GM23338 (cell line): ENCODE results near the gene EIF5A. TPM values are rescaled to one million over a fixed set of nuclear protein-coding genes. Genes with fewer than 3 reads are reported as not detected.

Experiments
- ATAC-seq: fragments of 200-7000 bp; cut with Tn5 transposase; 3 replicates; pipeline ENCODE4 v1.9.1; 2020
- DNase-seq: peaks from one replicate; pipeline ENCODE4 v3.0.0-alpha.2; 2015; ENCODE audit warnings: low spot score
- H2AFZ ChIP-seq: fragments of 200-600 bp; sonication (generic); 2 replicates; pipeline ENCODE4 v1.8.0; 2016; ENCODE audit warnings: antibody characterized with exemption, mild to moderate bottlenecking, moderate library complexity
- H3F3A ChIP-seq: fragments of 200-600 bp; sonication (generic); replicated peaks from 2 replicates; pipeline ENCODE4 v1.8.0; 2017; ENCODE audit warnings: antibody characterized with exemption, mixed run types, low read depth
- H3K27ac ChIP-seq: fragments of 200-600 bp; sonication (generic); 2 replicates; pipeline ENCODE4 v1.6.1; 2016; ENCODE audit warnings: low read depth
- H3K27me3 ChIP-seq: fragments of 200-600 bp; sonication (generic); 2 replicates; pipeline ENCODE4 v1.8.0; 2016; ENCODE audit warnings: mild to moderate bottlenecking, mixed run types, moderate library complexity; ENCODE audit not compliant: insufficient read depth
- H3K36me3 ChIP-seq: fragments of 200-600 bp; sonication (generic); 2 replicates; pipeline ENCODE4 v1.8.0; 2016; ENCODE audit warnings: mild to moderate bottlenecking; ENCODE audit not compliant: insufficient read depth
- H3K4me1 ChIP-seq: fragments of 200-600 bp; sonication (generic); 2 replicates; pipeline ENCODE4 v1.8.0; 2016; ENCODE audit warnings: mild to moderate bottlenecking, moderate library complexity; ENCODE audit not compliant: insufficient read depth
- H3K4me2 ChIP-seq: fragments of 200-600 bp; sonication (generic); 2 replicates; pipeline ENCODE4 v1.7.1; 2017; ENCODE audit warnings: mixed run types
- H3K4me3 ChIP-seq: fragments of 200-600 bp; sonication (generic); 2 replicates; pipeline ENCODE4 v1.6.1; 2016; ENCODE audit warnings: mixed run types
- H3K79me2 ChIP-seq: fragments of 200-600 bp; sonication (generic); replicated peaks from 2 replicates; pipeline ENCODE4 v1.8.0; 2017; ENCODE audit warnings: mild to moderate bottlenecking; ENCODE audit not compliant: insufficient read depth
- H3K9me2 ChIP-seq: fragments of 200-600 bp; sonication (generic); 2 replicates; pipeline ENCODE4 v1.8.0; 2017; ENCODE audit not compliant: insufficient read depth
- H4K20me1 ChIP-seq: fragments of 200-600 bp; sonication (generic); replicated peaks from 2 replicates; pipeline ENCODE4 v1.8.0; 2017; ENCODE audit warnings: mild to moderate bottlenecking; ENCODE audit not compliant: insufficient read depth
- H3K27ac Mint-ChIP-seq: 2 replicates; pipeline ENCODE4 v1.8.0; 2020; ENCODE audit warnings: inconsistent platforms, mild to moderate bottlenecking, moderate library complexity, mixed read lengths
- H3K27me3 Mint-ChIP-seq: 3 replicates; pipeline ENCODE4 v1.8.0; 2022; ENCODE audit warnings: low read depth, mild to moderate bottlenecking, moderate library complexity, mixed read lengths, inconsistent platforms; ENCODE audit not compliant: insufficient read depth, poor library complexity
- H3K36me3 Mint-ChIP-seq: 3 replicates; pipeline ENCODE4 v1.8.0; 2021; ENCODE audit warnings: low read depth, mild to moderate bottlenecking, inconsistent platforms, moderate library complexity, mixed read lengths
- H3K4me1 Mint-ChIP-seq: 3 replicates; pipeline ENCODE4 v1.8.0; 2020; ENCODE audit warnings: mild to moderate bottlenecking, inconsistent platforms, mixed read lengths
- H3K4me3 Mint-ChIP-seq: 3 replicates; pipeline ENCODE4 v1.8.0; 2021; ENCODE audit warnings: moderate library complexity, mild to moderate bottlenecking, inconsistent platforms, mixed read lengths
- H3K9me3 Mint-ChIP-seq: 3 replicates; pipeline ENCODE4 v1.8.0; 2020; ENCODE audit warnings: moderate library complexity, mild to moderate bottlenecking, inconsistent platforms, mixed read lengths
- CREB1 ChIP-seq: fragments of 250-450 bp; sonication (Bioruptor Pico); IDR thresholded peaks from 2 replicates; pipeline ENCODE4 v1.5.0; 2020; ENCODE audit warnings: low read depth, mild to moderate bottlenecking, moderate library complexity
- CTCF ChIP-seq, 2 experiments: fragments of 200-600 bp in 1 of 2; sonication (generic) in 1 of 2; conservative IDR thresholded peaks; 2 replicates each; pipeline versions ENCODE4 v1.5.1 to v1.6.1; 2016 to 2017; ENCODE audit warnings: antibody characterized with exemption in 2 of 2, low read depth in 2 of 2, mild to moderate bottlenecking in 2 of 2, moderate library complexity in 1 of 2
- ETS1 ChIP-seq: IDR thresholded peaks from 2 replicates; pipeline ENCODE4 v1.6.1; 2016; ENCODE audit warnings: antibody characterized with exemption
- EZH2phosphoT487 ChIP-seq: fragments of 200-600 bp; sonication (generic); IDR thresholded peaks from one replicate; pipeline ENCODE4 v1.8.1; 2018; ENCODE audit warnings: antibody characterized with exemption; ENCODE audit not compliant: unreplicated experiment
- POLR2AphosphoS5 ChIP-seq: IDR thresholded peaks from 2 replicates; pipeline ENCODE4 v1.6.1; 2016; ENCODE audit warnings: antibody characterized with exemption, low read depth
- REST ChIP-seq: IDR thresholded peaks from one replicate; pipeline ENCODE4 v1.6.1; 2018; ENCODE audit warnings: antibody characterized with exemption; ENCODE audit not compliant: unreplicated experiment
- STAT1 ChIP-seq: IDR thresholded peaks from one replicate; pipeline ENCODE4 v1.6.1; 2016; ENCODE audit warnings: antibody characterized with exemption; ENCODE audit not compliant: unreplicated experiment
- ZNF114 ChIP-seq: fragments of 250-450 bp; sonication (Bioruptor Pico); IDR thresholded peaks from 2 replicates; pipeline ENCODE4 v1.5.0; 2020; ENCODE audit warnings: mild to moderate bottlenecking, moderate library complexity
- ZNF331 ChIP-seq: fragments of 250-450 bp; sonication (Bioruptor Pico); IDR thresholded peaks from 2 replicates; pipeline ENCODE4 v1.5.0; 2020; ENCODE audit warnings: low read depth, mild to moderate bottlenecking, moderate library complexity
- ZNF462 ChIP-seq: fragments of 250-450 bp; sonication (Bioruptor Pico); IDR thresholded peaks from 2 replicates; pipeline ENCODE4 v1.5.0; 2020; ENCODE audit warnings: mild to moderate bottlenecking, moderate library complexity
- polyA plus RNA-seq: library from polyadenylated mRNA; unstranded; fragments of >200 nt; fragmentation: Nextera tagmentation; extraction: Ambion mirVana; gene quantifications from 2 replicates; pipeline ENCODE4 v1.2.1, GENCODE V29; 2016
- total RNA-seq: library from RNA; depleted of rRNA; stranded (reverse); fragments of >200 nt; shearing (Covaris generic); gene quantifications from 2 replicates; pipeline ENCODE4 v1.2.3, GENCODE V29; 2014

The EIF5A gene
- total and polyA plus RNA-seq, 2 experiments from 2014 or later = 833 to 1,562 TPM

- TF ChIP-seq ZNF462 (CRISPR knock-in tag) (no peak), ZNF331 (CRISPR knock-in tag) (no peak)
These were observed 48.7 kb downstream of the EIF5A start (continued) for GRCh38 chr17:7356072-7356549.

- H3K4me2 ChIP-seq = peak overlapping the region; percentile 75; the same call in 1 of the 2 replicates
- peaks cover 18% of the 10 kb centered on the region for H3K4me1 ChIP-seq
- H3F3A ChIP-seq = peaks cover 6% of the 10 kb centered on the region
- peak overlapping the region; percentile 24; the same call in 1 of the 3 replicates for H3K4me3 Mint-ChIP-seq
- H3K79me2 ChIP-seq = no peaks in the 10 kb centered on the region
- DNase-seq (no peak), ATAC-seq (no peak)
- H3K4me3 ChIP-seq = peak overlapping the region; percentile 48; the same call in 1 of the 2 replicates
- no peak overlapping the region for H3K27ac ChIP-seq
- H3K36me3 ChIP-seq = no peaks in the 10 kb centered on the region
- no peaks in the 10 kb centered on the region for H3K9me3 Mint-ChIP-seq
- H3K4me1 Mint-ChIP-seq = peaks cover 18% of the 10 kb centered on the region
- peaks cover 4% of the 10 kb centered on the region; the same call in 1 of the 3 replicates for H3K36me3 Mint-ChIP-seq
- H3K27me3 ChIP-seq = no peaks in the 10 kb centered on the region
- no peaks in the 10 kb centered on the region for H3K9me2 ChIP-seq
- H3K27ac Mint-ChIP-seq = no peak overlapping the region
- H4K20me1 ChIP-seq = no peaks in the 10 kb centered on the region; the same call in 1 of the 2 replicates
- peak overlapping the region; percentile 97 for H2AFZ ChIP-seq
- peaks cover 24% of the 10 kb centered on the region for H3K27me3 Mint-ChIP-seq
- TF ChIP-seq ETS1 (no peak), ZNF114 (no peak), POLR2AphosphoS5 (no peak), REST (no peak), ZNF331 (CRISPR knock-in tag) (no peak), EZH2phosphoT487 (no peak), CREB1 (no peak), CTCF (conservative IDR thresholded peaks at IDR 0.05; ENCODE audit: low read depth in 2 of 2) (no peak), STAT1 (no peak)
These were observed 49.3 kb downstream of the EIF5A start for GRCh38 chr17:7356756-7357155.
